ENCODE measurements around the gene KIDINS220.

Gene KIDINS220

DNA sequence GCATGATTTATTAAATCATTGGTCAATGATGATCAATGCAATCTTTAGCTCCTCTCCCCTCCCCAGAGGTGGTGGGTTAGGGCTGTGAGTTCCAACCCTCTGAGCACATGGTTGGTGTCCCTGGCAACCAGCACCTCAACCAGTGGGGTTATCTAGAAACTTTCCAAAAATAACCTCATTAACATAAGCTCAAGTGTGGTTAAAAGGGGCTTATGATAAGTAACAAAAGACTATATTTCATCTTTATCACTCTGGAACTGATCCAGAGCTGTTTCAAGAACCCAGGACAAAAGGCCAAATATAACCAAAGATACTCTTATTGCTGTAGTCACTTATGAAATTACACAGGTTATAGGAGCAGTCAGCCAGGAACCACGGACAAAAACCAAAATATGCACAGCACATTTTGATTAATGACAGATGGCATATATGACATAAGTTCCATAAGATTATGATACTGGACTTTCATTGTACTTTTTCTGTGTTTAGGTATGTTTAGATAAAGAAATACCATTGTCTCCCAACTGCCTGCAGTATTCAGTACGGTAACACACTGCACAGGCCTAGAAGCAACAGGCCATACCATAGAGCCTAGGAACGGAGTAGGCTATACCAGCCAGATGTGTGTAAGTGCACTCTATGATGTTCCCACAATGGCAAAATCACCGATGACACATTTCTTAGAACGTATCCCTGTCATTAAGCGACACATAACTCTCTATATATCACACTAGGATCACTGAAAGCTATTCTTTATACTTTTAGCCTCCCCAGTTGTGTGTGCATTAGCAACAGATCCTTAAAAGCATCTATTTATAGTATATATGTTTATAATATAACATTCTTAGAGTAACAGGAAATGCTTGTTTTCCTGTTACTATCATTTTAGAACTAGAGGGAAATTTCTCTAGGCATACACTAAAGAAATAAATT, 31.9 kb downstream of the KIDINS220 start:
- DNase-seq (ENCODE audit: low read depth, low spot score) = no peak

DNA sequence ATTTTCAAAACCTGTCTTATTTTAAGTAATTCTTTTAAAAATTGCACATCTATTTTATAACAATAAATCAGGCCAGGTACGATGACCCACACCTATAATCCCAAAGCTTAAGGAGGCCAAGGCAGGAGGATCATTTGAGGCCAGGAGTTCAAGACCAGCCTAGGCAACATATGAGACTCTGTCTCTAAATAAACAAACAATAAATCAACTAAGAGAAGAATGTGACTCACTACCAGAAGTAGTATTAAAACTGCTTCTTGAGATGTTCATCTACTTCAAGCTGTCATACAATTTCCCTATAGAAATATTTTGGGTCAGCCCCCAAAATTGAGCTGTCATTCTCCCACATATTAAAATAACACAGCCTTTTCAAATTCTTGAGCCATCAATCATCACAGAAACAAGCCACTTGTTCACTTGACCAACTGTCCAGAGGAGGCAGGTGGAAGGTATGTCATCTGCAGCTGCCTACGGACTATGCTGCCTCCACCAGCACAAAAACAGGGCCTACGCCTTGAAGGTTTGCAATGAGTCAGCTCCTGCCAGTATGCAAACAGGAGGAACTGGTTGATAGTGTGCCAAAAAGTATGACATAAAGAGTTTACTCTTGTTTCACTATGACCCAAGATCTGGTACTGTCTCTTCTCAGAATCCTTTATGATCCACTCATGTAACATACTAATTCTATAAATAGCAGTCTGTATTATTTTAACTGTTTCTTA, 33.6 kb downstream of the KIDINS220 start:
- peak; percentile 24 for DNase-seq (ENCODE audit: low read depth, low spot score)

DNA sequence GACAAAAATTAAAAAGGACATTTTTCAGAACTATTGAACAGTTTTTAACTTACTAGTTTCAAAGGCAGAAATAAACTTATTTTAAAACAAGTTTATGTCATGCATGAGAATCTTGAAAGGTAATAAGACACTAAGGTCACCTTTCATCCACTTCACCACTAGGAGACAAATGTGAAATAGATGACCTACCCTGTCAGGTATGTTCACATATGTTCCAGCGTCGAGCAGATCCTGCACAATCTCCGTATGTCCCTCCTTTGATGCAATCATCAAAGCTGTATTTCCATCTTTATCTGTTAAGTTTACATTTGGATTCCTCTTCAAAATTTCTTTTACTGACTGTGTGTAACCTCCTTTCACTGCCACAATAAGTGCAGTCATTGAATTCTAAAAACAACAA, 34.7 kb downstream of the KIDINS220 start:
- DNase-seq (ENCODE audit: low read depth, low spot score) = no peak

DNA sequence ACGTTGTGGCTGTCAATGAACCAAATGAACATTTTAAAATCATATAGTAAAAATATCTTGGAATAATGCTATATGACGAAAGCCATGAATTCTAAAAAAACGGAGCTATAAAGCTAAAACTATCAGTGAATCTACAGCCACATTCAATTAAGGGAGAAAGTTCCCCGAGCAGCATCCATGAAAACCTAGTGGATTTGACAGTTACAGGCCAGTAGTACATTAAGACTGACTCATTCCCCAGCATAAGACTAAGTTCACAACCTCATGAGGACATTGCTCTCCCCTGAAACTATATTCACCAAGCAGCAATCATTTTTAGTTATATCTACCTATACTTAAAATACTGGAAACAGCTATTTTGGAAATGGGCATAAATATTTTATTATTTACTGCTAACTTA, 36.6 kb downstream of the KIDINS220 start:
- DNase-seq (ENCODE audit: low read depth, low spot score) = no peak

DNA sequence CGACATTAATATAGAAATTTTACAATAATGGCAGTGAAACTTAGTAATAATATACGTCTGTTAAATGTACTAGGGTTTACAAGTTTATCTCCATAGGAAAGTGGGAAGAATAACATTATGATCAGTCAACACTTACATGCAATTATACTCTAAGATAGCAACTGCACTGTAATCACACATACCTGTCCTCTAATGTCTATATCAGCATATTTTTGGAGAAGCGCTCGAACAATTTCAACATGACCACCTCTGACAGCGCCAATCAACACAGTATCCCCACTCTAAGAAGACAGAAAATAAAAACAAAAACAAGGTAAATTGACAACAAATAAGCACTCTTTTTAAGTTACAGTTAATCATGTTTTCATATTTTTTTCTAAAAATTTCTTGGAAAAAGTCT, 37.2 kb downstream of the KIDINS220 start:
- DNase-seq (ENCODE audit: low read depth, low spot score) = no peak

DNA sequence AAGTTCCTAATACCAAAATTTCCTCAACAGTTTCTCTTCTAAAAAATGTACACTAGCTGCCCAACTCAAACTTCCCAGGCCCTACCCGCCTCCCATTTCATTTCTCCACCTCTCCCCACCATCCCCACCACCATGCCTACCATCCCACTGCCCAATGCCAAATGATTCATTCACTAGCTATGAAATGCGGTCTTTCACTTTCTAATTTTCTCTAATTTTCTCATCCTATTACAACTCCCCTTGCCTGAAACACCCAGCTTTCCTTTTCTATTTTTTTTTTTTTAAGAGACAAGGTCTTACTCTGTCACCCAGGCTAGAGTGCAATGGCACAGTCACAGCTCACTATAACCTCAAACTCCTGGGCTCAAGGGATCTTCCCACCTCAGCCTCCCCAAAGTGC, 38.4 kb downstream of the KIDINS220 start:
- DNase-seq (ENCODE audit: low read depth, low spot score) = no peak

DNA sequence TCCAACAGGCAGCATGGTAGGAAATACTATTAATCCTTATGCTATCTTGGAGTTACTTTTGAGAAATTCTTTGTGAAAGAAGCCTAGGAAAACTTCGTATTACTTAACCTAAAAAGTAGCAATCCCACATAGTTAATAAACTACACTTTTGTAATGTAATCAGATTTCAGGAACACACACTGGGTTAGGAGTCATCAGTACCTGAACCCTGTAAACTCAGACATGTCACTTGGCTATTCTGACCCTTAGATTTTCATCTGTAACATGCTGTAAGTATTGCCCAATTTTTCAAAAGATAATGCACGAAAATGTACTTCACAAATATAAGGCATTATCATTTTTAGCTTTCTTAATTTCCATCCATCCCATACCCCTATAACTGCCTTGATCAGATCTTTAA, 39.0 kb downstream of the KIDINS220 start:
- DNase-seq (ENCODE audit: low read depth, low spot score) = no peak

DNA sequence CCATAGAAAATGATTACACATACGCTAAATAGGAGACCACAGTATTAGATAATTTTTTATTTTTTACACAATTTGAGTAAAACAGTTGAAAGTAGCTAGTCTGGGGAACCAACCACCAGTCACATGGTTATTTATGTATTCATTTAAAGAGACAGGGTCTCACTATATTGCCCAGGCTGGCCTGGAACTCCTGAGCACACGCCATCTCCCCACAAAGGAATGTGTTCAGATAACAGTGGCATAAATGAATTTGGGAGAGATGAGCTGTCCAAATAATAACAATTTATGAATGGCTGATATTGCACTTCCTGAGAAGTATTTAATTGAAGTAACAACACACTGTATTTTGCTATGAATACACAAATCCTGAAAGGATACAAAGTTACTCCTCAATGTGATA, 39.7 kb downstream of the KIDINS220 start:
- DNase-seq (ENCODE audit: low read depth, low spot score) = no peak

DNA sequence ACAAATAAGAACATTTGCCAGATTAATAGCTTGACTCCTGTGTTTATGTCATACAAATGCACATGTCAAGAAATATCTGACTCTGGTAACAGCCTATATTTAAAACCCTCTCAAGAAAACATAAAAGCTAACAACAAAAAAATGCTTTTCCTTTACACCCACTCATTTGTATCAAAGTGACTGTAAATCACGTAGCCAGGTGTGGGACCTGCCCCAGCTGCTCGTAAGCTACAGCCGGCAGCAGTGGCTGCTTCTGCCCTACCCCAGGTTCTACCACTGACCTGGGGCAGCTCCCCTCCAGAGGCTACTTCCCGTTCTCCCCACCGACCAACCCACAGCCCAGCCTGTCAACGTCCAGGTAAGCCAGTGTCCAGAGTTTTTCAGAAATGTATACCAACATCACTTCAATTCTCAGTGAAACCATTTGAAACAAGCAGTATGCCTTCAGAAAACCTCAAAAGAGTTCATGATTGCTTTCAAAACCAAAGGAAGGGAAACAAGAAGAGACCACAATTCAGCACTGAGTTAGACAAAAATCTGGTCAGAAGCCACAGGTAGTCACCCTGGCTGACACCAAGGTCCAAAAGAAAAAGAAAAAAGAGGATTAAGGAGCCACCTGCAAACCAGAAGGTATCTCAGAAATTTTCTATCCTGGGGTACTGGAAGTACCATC, 40.4 kb downstream of the KIDINS220 start:
- DNase-seq (ENCODE audit: low read depth, low spot score) = no peak

DNA sequence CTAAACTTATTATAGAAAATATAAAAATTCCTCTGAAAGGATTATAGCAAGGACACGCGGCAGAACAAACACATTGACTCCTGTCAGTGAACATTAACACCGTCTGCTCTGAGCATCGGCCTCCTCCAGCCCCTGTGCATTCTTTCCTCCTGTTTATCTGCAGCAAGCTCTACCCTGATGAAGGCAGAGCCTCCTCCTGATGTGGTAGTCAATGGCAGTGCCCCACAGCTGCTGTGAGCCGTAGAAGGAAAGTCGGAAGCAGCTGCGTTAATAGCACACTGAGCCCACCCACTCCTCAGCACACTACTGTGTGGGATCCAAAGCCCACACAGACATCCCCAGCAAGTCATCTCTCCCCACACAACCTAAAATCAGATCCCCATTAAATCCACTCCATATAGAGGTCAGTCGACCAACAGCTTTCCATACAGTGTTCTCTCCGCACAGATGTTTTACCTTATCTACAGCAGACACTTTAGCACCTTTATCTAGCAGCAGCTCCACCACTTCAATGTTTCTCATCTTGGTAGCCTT, 41.0 kb downstream of the KIDINS220 start:
- no peak for DNase-seq (ENCODE audit: low read depth, low spot score)

DNA sequence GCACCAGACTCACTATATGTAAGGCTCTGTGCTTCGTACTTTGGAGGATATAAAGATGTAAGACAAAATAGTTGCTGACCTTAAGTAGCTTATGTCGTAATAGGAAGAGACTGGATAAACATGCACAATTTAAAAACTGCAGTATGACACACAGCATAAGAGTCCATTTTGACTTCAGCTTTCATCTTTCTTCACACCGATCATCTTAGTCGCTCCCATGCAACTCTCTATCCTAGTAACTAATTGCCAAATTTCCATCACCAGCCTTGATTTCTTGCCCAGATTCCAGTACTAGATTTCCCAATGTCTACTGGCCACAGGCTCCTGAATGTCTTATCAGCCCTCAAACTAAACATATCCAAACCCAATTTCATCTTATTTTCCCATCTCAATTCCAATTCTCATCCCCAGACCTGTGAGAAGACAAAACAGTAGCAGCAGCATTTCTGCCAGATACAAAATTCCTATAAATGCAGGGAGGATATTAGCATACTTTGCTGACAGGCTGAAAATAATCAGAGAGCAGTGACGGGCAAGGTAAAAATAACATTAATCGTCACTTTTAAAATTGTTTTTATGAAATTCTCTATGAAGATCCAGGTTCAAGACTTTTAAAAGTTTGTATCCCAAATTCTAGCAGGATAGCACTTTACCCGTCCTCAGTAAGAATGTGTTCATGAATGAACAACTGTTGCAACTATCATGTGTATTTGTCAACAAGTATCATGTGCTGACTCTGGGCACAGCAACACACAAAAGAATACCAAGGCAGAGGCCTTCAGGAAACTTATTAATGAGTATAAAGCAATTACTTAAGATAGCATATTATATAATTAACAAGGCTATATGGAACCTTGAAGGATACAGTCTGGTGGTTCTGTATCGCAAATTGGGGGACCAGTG, 42.2 kb downstream of the KIDINS220 start:
- DNase-seq (ENCODE audit: low read depth, low spot score) = no peak

DNA sequence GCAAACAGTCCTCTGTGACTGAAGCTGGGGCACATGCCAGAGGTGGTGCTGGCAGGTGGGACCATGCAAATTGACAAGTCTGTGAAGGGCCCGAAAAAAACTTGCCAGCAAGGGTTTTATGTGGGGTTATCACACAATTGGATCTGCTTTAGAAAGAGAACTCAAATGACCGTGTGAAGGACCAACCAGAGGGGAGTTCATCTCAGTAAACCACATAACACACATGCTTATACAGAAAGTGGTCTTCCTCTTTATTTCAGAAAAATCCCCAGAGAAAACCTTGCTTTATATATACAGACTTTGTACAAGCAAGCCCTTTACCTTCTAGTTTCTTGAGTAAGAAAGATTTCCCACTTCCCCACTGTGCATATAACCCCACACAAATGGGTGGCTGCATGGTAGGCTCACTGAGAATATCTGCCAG, 46.7 kb downstream of the KIDINS220 start:
- no peak for DNase-seq (ENCODE audit: low read depth, low spot score)

DNA sequence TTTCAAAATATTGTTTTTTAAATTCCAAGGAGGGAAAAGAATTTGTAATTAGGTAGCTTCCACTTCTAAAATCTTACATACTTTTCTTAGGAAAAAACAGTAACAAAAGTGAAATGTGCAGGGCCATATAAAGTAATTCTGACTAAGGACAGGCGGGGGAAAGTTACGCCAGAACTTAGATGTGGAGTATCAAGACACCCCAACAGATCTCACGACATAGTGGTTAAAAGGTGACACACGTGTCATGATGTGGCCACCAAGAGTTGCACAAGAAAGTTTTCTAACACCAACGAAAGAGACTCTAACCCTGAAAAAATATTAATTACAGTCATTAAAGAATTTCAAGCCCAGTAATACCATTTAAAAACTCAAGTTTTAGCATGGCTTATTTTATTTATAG, 51.0 kb downstream of the KIDINS220 start:
- DNase-seq (ENCODE audit: low read depth, low spot score) = no peak

DNA sequence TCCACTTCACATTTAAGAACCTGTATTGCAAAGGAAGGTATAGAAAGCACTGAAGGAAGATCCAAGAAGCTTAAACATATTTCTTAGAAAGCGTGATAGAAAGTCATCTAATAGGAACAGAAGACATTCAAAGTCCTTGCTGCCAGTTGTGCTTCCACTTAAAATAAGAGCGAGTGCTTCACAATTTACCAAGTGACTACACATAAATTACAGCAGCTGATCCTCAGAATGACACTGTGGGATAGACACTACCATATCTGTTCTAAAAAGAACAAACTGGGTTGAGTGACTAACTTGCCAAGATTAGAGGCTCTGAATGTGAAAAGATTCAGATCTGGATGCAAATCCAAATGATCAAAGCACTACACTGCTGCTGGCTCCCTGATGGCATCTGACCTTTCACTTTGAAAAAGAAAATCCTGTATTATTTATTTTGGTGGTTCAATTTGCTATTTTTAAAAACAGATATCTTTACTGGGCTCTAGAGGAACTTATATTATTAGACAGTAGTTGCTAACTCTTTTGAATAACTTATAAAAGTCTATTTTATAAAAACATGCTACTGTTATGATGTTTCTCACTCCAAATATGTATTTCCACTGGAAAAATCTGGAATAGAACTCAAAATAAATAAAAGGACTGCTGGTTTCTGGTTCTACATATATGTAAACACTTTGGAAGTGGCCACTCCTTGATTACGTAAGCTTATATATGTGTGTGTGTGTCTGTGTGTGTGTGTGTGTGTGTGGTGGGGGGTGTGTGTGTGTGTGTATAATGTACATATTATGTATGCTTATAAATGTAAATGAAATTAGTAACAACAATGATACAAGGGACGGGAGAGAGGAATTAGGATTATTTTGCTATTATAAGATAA, 57.4 kb downstream of the KIDINS220 start:
- no peak for DNase-seq (ENCODE audit: low read depth, low spot score)

DNA sequence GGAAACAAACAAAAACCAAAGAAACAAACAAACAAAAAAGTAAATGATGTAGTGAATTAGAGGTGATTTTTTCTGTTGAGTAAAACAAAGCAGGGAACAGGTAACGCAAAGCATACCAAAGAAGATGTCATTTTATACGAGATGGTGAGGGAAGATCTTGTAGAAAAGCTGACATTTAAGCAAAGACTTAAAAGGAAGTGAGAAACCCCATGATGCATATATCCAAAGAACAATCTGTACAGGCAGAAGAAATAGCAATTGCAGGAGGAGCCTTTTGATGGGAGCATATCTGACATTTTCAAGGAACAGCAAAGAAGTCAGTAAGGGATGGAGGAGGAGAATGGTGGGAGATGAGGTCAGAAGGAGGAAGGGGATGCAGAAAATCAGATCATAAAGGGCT, 63.0 kb downstream of the KIDINS220 start:
- DNase-seq (ENCODE audit: low read depth, low spot score) = no peak

DNA sequence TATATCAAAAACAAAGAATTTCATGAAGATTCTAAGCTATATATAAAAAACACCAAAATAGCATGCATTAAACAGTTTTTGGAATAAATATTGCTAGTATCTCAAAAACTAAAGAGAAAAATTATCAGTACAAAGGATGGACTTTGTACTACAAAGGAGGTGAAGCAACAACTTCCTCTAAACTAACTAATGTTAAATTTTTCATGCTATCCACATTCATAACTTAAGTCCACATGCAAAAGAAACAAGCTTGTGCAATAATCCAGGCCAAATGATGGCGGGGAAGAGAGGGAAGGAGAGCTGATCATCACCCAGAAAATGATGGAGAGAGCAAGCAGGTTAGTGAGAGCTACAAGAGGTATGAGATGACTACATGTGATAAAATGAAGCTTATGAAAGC, 70.1 kb downstream of the KIDINS220 start:
- DNase-seq (ENCODE audit: low read depth, low spot score) = no peak

DNA sequence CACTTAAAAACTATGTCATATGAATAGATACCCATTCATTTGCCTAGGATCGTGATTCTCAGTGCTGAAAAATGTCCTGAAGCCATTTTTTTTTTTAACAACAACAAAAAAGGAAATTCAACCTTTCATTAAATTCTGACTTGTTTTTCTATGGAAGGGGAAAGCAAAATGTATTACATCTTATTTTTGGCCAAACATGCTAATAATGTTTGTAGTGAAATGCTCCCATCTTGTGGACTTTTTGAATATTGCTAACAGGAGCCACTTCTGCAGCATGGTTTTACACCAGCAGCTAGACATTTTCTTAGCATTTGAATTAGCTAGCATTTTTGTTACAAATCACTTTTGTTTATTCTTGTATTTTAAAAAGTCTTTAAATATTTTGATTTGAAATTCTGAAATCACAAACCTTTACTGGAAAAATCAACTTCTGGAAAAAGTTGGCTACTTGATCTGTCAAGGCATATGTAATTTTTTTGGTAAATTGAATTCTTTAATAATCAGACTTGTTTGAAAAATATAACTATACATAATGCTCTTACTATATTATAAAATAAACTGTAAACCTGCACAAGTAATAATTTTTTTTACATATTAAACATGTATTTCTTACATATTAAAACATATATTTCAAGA, 75.8 kb downstream of the KIDINS220 start:
- DNase-seq (ENCODE audit: low read depth, low spot score) = no peak

DNA sequence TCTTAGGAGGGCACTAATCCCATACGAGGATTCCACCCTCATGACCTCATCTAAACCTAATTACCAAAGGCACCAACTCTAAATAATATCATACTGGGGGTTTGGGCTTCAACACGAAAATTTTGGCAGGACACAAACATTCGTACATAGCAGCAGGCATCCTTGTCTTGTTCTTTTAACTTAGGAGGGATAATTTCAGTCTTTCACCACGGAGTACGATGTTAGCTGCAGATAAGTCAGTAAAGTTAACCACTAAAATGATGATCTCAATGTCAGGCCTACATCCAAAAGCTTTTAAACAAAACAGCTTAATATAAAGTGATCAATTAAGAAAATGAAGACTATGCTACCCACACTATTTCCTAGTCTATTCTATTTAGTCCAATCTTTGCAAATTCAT, 80.7 kb downstream of the KIDINS220 start:
- no peak for DNase-seq (ENCODE audit: low read depth, low spot score)

DNA sequence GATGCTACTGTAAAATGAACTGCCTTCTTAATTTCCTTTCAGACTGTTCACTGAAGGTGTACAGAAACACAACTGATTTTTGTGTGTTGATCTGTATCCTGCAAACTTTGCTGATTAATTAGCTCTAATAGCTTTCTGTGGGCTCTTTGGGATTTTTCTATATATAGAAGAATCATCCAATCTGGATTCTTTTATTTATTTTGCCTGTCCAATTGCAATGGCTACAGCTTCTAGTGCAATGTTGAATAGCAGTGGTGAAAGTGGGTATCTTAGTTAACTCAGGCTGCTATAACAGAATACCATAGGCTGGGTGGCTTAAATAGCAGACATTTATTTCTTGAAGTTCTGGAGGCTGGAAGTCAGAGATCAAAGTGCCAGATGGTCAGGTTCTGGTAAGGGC, 81.2 kb downstream of the KIDINS220 start:
- DNase-seq (ENCODE audit: low read depth, low spot score) = no peak
